K562 treated with DMSO at 1 percent for 12 hours (cell line): ENCODE results near the gene CACHD1. TPM values are rescaled to one million over a fixed set of nuclear protein-coding genes. Genes with fewer than 3 reads are reported as not detected.

Source experiments
- total RNA-seq: library from RNA; unstranded; fragments of 300-600 nt; gene quantifications from 2 replicates; pipeline ENCODE4 v1.2.3, GENCODE V29; 2022; ENCODE audit not compliant: insufficient read depth

Gene CACHD1
- total RNA-seq = not detected in 2 replicates

GRCh38 chr1:64469977-64470664 is at the start of gene CACHD1:
Gene CACHD1, plus strand, starts transcription at chr1:64470129. Its CDS starts 616 bp downstream, at chr1:64470745.

